ENCODE results near the gene PCBP3. TPM values are rescaled to one million over a fixed set of nuclear protein-coding genes. Genes with fewer than 3 reads are reported as not detected.

The PCBP3 gene
- total RNA-seq, 1 experiment from 2014 or later = 10.9 TPM

DNA sequence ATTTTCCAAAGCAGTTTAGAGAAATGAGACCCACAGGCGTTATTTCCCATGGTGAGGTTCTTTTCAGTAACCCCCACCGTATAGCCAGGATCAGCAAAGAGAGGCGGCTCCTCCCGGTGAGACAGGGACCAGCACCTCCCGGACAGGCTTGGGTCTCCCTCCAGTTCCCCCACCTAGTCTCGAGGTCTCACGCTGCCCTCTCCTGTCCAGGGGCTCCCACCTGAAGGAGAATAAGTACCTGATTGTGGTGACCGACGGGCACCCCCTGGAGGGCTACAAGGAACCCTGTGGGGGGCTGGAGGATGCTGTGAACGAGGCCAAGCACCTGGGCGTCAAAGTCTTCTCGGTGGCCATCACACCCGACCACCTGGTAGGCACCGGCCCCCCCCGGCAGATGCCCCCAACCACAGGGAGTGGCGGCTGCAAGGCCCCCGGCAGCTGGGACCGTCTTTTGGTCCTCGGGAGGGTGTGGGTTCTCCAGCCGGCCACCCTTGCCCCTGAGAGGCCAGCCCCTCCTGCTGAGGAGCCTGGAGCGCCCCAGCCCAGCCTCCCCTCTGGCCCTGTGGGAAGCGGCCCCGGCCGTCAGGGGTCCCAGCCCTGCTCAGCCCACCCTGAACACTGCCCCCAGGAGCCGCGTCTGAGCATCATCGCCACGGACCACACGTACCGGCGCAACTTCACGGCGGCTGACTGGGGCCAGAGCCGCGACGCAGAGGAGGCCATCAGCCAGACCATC lies 343.0 kb downstream of the PCBP3 start:
- Mint-ChIP-seq H3K27ac (no peak overlapping the region), H3K9me3 (no peaks in the 10 kb centered on the region), H3K27me3 (ENCODE audit: low read depth) (no peaks in the 10 kb centered on the region), H3K36me3 (ENCODE audit: insufficient read depth in 1 of 3, low read depth in 3 of 3) (peaks cover 17 to 32% (median 20%) of the 10 kb centered on the region in 3 experiments; a peak in 6 of 7 replicates), H3K4me3 (no peak overlapping the region), H3K4me1 (peaks cover 0 to 3% of the 10 kb centered on the region in 2 experiments; a peak in 2 of 4 replicates)
- Histone ChIP-seq H3K9ac (ENCODE audit: extremely low read depth, insufficient read length, low read length) (no peak overlapping the region), H3K79me1 (ENCODE audit: insufficient read depth, low read depth, low read length, poor library complexity, severe bottlenecking) (no peaks in the 10 kb centered on the region), H3T11ph (ENCODE audit: low read length) (no peak overlapping the region), H2BK120ac (ENCODE audit: low read depth, low read length, poor library complexity, severe bottlenecking) (no peak overlapping the region), H4K5ac (ENCODE audit: insufficient read length, low read depth, low read length) (no peak overlapping the region), H2BK5ac (ENCODE audit: insufficient read length, low read length) (no peak overlapping the region), H3K4me1 (ENCODE audit: insufficient read depth, low read length) (no peaks in the 10 kb centered on the region), H2BK20ac (ENCODE audit: low read depth, low read length, poor library complexity, severe bottlenecking) (no peak overlapping the region), H2BK12ac (ENCODE audit: insufficient read length, low read depth, low read length) (no peak overlapping the region), H3K4ac (ENCODE audit: low read depth, low read length) (no peak overlapping the region), H3K18ac (ENCODE audit: insufficient read length, low read depth, low read length) (no peak overlapping the region), H4K20me1 (ENCODE audit: control insufficient read depth, insufficient read depth, insufficient read length) (peaks cover 4% of the 10 kb centered on the region), H3K4me2 (ENCODE audit: insufficient read depth, insufficient read length, low read length) (no peak overlapping the region), H3K27me3 (ENCODE audit: insufficient read depth, low read length) (no peaks in the 10 kb centered on the region), H3K27ac (ENCODE audit: insufficient read length, low read depth, low read length) (no peak overlapping the region), H2AK5ac (ENCODE audit: insufficient read length, low read length) (no peak overlapping the region), H4K8ac (replicated peaks; ENCODE audit: insufficient read length, low read depth, low read length) (no peak overlapping the region), H2AFZ (ENCODE audit: low read length) (no peak overlapping the region), H3K14ac (ENCODE audit: insufficient read depth, low read length) (no peak overlapping the region), H2BK15ac (ENCODE audit: low read depth, low read length) (no peak overlapping the region), H3K23me2 (ENCODE audit: insufficient read length, low read depth, low read length, poor library complexity, severe bottlenecking) (peaks cover 14% of the 10 kb centered on the region), H3K23ac (ENCODE audit: insufficient read length, low read depth, low read length) (no peak overlapping the region), H3K56ac (ENCODE audit: insufficient read length, low read depth, low read length) (no peak overlapping the region), H3K9me3 (ENCODE audit: control insufficient read depth, low read depth, low read length) (no peaks in the 10 kb centered on the region), H3K79me2 (ENCODE audit: insufficient read depth, low read length) (no peaks in the 10 kb centered on the region), H4K91ac (ENCODE audit: insufficient read length, low read depth, low read length) (no peak overlapping the region)
- TF ChIP-seq, protein P1, sequence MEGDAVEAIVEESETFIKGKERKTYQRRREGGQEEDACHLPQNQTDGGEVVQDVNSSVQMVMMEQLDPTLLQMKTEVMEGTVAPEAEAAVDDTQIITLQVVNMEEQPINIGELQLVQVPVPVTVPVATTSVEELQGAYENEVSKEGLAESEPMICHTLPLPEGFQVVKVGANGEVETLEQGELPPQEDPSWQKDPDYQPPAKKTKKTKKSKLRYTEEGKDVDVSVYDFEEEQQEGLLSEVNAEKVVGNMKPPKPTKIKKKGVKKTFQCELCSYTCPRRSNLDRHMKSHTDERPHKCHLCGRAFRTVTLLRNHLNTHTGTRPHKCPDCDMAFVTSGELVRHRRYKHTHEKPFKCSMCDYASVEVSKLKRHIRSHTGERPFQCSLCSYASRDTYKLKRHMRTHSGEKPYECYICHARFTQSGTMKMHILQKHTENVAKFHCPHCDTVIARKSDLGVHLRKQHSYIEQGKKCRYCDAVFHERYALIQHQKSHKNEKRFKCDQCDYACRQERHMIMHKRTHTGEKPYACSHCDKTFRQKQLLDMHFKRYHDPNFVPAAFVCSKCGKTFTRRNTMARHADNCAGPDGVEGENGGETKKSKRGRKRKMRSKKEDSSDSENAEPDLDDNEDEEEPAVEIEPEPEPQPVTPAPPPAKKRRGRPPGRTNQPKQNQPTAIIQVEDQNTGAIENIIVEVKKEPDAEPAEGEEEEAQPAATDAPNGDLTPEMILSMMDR (conservative IDR thresholded peaks at IDR 0.05) = no peak
- DNase-seq = no peak
- WGBS (ENCODE audit: extremely low coverage, insufficient read length, low lambda C conversion rate) = no CpG with 5 or more reads among the region's 36 CpGs
